Retinal pigment epithelial cell (primary cell): Measurements from ENCODE around the gene SH2B3.
"Not testable (repeated sequence)": the region's sequence is repeated elsewhere in the genome, so short reads cannot be mapped to it uniquely, and the experiment has no call there.

Experiments
- DNase-seq: peaks from one replicate; pipeline ENCODE4 v3.0.0-alpha.2; 2010; ENCODE audit warnings: low read depth
- H3K4me3 ChIP-seq: 2 replicates; pipeline ENCODE4 v1.5.1; 2011; ENCODE audit warnings: mild to moderate bottlenecking, low read length, control low read depth, moderate library complexity
- TF ChIP-seq, protein P1 (sequence below): conservative IDR thresholded peaks from 2 replicates; pipeline ENCODE4 v1.5.1; 2011; ENCODE audit warnings: low read depth, low read length, control low read depth, inconsistent platforms

The SH2B3 gene

DNA sequence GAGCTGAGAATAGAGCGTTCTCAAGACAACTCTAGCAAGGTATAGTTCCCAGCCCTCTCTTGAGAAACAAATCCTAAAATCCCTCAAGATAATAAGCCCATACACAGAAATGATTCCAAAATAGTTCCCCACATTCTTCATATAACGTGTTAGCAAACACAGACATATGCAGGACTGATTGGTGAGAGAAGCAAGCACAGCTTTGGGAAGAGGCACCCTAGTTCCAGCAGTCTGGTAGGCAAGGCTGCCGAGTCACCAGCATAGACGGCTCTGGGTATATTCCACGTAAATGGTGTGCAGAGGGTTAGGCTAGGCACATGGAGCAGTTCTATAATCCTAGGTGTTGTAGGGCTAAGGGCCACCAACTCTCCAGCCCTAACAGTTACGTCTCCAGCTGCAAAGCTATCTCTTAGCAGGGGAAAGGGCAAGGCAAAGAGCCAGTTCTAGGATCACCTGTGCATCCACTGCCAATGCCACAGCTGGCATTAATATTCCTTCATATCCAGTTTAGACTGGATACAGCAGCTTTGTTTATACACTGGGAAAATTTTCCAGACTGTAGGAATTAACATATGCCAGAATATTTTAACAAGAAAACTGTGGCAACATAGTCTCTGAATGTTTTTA is 52.9 kb downstream of the SH2B3 start:
- H3K4me3 ChIP-seq = no peak overlapping the region
- TF ChIP-seq, protein P1, sequence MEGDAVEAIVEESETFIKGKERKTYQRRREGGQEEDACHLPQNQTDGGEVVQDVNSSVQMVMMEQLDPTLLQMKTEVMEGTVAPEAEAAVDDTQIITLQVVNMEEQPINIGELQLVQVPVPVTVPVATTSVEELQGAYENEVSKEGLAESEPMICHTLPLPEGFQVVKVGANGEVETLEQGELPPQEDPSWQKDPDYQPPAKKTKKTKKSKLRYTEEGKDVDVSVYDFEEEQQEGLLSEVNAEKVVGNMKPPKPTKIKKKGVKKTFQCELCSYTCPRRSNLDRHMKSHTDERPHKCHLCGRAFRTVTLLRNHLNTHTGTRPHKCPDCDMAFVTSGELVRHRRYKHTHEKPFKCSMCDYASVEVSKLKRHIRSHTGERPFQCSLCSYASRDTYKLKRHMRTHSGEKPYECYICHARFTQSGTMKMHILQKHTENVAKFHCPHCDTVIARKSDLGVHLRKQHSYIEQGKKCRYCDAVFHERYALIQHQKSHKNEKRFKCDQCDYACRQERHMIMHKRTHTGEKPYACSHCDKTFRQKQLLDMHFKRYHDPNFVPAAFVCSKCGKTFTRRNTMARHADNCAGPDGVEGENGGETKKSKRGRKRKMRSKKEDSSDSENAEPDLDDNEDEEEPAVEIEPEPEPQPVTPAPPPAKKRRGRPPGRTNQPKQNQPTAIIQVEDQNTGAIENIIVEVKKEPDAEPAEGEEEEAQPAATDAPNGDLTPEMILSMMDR = no peak
- DNase-seq = no peak

DNA sequence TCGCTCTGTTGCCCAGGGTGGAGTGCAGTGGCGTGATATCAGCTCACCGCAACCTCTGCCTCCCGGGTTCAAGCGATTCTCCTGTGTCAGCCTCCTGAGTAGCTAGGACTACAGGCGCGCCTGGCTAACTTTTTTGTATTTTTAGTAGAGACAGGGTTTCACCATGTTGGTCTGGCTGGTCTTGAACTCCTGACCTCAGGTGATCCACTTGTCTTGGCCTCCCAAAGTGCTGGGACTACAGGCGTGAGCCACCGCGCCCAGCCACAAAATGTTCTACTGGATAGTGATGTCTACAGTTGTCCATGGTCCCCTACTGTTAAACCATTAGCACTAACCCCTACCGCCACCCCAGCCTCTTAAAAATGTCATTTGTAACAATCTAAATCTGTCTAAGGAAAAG is 54.4 kb downstream of the SH2B3 start:
- not testable (repeated sequence) for DNase-seq, H3K4me3 ChIP-seq

DNA sequence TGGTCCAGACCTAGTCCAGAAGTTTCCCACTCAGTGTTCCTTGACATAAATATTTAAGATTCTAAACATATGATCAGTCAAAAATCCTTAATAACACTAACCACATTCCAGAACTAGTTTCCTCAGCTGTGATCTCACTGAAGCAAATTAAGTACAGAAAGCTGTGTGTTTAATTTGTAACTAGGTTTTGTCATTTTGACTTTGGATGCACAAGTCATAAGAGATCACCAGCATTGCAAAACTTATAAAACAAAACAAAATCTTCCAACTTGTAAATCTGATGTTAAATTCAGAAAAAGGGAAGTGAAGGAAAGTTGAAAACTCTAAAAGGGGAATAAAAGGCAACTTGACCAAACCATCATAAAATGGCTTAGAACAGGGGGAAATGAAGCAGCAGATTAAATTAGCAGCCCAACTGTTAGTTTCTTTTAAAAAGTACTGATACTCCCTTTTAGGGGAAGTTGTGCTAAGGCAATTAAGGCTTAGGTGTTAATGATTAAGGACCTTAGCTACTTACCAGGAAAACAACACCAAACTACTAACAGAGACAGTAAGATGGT is 56.6 kb downstream of the SH2B3 start:
- no peak for DNase-seq
- H3K4me3 ChIP-seq = no peak overlapping the region
- TF ChIP-seq, protein P1 = no peak

DNA sequence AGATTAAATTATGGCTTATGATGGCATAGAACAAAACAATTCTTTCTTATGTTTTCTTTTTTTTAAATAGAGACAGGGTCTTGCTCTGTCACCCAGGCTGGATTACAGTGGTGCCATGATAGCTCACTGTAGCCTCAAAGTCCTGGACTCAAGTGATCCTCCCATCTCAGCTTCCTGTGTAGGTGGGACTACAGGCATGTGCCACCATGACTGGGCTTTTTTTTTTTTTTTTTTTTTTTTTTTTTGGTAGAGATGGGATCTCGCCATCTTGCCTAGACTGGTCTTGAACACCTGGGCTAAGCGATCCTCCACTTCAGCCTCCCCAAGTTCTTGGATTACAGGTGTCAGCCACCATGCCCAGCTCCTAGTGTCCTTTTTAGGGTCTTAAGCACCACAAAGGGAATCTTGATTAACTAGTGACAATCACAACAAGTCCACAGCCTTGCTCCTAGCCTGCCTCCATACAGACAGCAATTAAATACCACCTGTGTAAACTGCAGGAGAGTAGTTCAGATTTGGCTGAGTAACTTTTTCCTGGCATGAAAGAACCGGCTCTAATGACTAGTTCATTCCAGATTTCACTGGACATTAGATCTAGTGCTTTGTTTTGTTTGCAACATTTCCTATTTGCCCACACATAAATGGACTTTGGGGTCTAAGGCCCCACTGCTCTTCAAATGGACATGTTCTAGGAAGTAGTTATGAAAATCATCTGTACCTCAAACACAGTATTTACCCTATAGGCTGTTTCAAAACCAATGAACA is 61.6 kb downstream of the SH2B3 start:
- TF ChIP-seq, protein P1 = no peak
- H3K4me3 ChIP-seq = no peak overlapping the region
- DNase-seq = no peak

DNA sequence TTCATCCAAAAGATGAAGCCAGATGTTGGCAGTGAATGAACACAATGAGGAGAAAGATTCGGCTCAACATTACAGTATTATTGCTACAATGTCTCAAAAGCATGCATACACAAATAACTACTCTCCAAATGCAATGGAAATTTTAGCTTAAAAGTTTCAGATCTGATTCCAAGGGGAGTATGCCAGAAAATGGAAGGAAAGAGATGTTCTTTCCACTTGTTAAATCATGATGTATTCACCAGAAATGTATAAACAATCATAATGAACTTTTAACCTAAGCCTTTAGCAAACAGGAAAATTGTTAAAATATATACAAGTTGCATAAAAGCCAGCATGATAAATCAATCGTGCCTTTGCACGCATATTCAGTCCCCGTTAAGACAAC is 62.1 kb downstream of the SH2B3 start:
- no peak for DNase-seq
- no peak overlapping the region for H3K4me3 ChIP-seq
- TF ChIP-seq, protein P1 = no peak

DNA sequence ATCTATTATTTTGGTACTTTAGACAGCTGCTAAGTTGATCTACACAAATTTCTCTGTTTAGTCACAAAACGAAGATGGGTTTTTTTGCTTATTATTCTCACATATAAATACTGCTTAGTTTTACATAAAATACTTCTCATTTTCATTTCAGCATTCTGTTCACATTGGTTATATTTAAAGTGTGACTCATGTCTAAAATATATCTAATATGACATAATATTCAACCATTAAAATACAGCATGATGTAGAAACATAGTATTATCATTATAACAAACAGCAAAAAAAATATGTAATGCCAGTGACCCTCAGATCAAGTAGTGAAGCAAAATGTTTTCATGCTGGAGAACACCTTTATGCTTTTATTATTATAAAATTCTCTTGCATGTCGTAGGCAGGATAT is 63.7 kb downstream of the SH2B3 start:
- H3K4me3 ChIP-seq = no peak overlapping the region
- TF ChIP-seq, protein P1 = no peak
- DNase-seq = no peak

DNA sequence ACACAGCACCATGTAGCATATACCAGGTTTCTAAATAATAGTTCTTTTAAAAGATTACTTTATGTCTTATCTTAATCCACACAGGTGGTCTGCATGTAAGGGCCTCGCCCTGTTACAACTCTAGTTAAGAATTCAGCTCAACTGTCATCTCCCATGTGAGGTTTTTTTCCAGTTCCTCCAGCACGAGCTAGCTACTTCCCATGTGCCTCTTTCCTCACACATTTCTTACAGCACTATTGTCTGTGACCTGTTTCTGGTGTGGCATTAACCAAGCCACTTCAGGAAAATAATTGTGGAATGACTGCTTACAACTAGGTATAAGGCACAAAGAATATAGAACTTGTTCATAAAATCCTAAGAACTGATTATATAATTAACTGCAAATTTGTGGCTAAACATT is 65.5 kb downstream of the SH2B3 start:
- DNase-seq = no peak

More for the DNA sequence above, 65.5 kb downstream of the SH2B3 start:
- no peak overlapping the region for H3K4me3 ChIP-seq
- TF ChIP-seq, protein P1 = no peak
